ENCODE results near the gene SNRNP27. TPM values are rescaled to one million over a fixed set of nuclear protein-coding genes. Genes with fewer than 3 reads are reported as not detected.

The SNRNP27 gene
- total and polyA plus RNA-seq, 9 donors: 31.6 to 69.0 (median 39.0) TPM

GRCh38 chr2:69943000-69943842, 49.5 kb downstream of the SNRNP27 start:
- Histone ChIP-seq H3K36me3 (no peaks in the 10 kb centered on the region), H3K27me3 (no peaks in the 10 kb centered on the region), H3K9me3 (no peaks in the 10 kb centered on the region), H3K4me3 (no peak overlapping the region), H3K4me1 (ENCODE audit: insufficient read depth) (no peaks in the 10 kb centered on the region), H3K27ac (no peak overlapping the region)
- WGBS, 3 donors: 89 to 93% (median 90%) methylated on average over 11 of the region's 11 CpGs
- intact Hi-C loops (cut with DNase I): no loop called here
- DNase-seq: no peak
- TF ChIP-seq POLR2A (IDR thresholded peaks at IDR 0.05) (no peak), EP300 (IDR thresholded peaks at IDR 0.05) (no peak)
- TF ChIP-seq, protein P1, sequence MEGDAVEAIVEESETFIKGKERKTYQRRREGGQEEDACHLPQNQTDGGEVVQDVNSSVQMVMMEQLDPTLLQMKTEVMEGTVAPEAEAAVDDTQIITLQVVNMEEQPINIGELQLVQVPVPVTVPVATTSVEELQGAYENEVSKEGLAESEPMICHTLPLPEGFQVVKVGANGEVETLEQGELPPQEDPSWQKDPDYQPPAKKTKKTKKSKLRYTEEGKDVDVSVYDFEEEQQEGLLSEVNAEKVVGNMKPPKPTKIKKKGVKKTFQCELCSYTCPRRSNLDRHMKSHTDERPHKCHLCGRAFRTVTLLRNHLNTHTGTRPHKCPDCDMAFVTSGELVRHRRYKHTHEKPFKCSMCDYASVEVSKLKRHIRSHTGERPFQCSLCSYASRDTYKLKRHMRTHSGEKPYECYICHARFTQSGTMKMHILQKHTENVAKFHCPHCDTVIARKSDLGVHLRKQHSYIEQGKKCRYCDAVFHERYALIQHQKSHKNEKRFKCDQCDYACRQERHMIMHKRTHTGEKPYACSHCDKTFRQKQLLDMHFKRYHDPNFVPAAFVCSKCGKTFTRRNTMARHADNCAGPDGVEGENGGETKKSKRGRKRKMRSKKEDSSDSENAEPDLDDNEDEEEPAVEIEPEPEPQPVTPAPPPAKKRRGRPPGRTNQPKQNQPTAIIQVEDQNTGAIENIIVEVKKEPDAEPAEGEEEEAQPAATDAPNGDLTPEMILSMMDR (IDR thresholded peaks at IDR 0.05): no peak

GRCh38 chr2:69943843-69944525, 50.2 kb downstream of the SNRNP27 start:
- 85 to 88% (median 86%) methylated on average over 9 of the region's 9 CpGs for WGBS, 3 donors
- no peaks in the 10 kb centered on the region for H3K27me3 ChIP-seq
- H3K9me3 ChIP-seq: no peaks in the 10 kb centered on the region
- H3K4me3 ChIP-seq: no peak overlapping the region
- no peak for TF ChIP-seq POLR2A (IDR thresholded peaks at IDR 0.05)
- TF ChIP-seq, protein P1 (IDR thresholded peaks at IDR 0.05): no peak
- TF ChIP-seq EP300 (IDR thresholded peaks at IDR 0.05): no peak
- intact Hi-C loops (cut with DNase I): no loop called here
- H3K36me3 ChIP-seq: no peaks in the 10 kb centered on the region
- DNase-seq: no peak
- no peak overlapping the region for H3K27ac ChIP-seq
- no peaks in the 10 kb centered on the region for H3K4me1 ChIP-seq (ENCODE audit: insufficient read depth)

- Histone ChIP-seq H3K9me3 (no peaks in the 10 kb centered on the region), H3K36me3 (no peaks in the 10 kb centered on the region), H3K27ac (no peak overlapping the region), H3K27me3 (no peaks in the 10 kb centered on the region), H3K4me1 (ENCODE audit: insufficient read depth) (no peaks in the 10 kb centered on the region), H3K4me3 (no peak overlapping the region)
- DNase-seq: no peak
- intact Hi-C loops (cut with DNase I): no loop called here
- TF ChIP-seq POLR2A (IDR thresholded peaks at IDR 0.05) (no peak), EP300 (IDR thresholded peaks at IDR 0.05) (no peak)
- TF ChIP-seq, protein P1 (IDR thresholded peaks at IDR 0.05): no peak
- 92 to 95% (median 94%) methylated on average over 7 of the region's 7 CpGs for WGBS, 3 donors
Measured at GRCh38 chr2:69944756-69945155, 51.0 kb downstream of the SNRNP27 start.

DNA sequence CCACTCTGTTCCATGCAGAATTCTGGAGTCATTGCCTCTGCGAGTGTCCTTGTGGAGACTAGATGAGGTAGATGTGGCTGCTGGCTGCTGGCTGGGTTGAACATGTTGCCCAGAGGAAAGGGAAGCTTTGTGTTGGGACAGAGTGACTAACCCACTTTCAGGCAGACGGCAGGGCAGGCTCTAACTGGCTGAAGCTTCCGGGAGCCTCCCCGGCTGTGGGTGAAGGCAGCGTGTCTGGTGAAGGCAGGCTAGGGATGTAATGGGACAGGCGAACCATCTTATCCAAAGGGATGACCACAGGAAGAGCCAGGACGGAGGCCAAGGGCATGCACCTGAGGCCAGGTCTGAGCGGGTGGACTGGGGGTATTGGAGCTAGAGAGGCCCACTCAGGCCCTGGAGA, 51.7 kb downstream of the SNRNP27 start:
- Histone ChIP-seq H3K9me3 (no peaks in the 10 kb centered on the region), H3K27ac (no peak overlapping the region), H3K36me3 (no peaks in the 10 kb centered on the region), H3K27me3 (no peaks in the 10 kb centered on the region), H3K4me1 (ENCODE audit: insufficient read depth) (no peaks in the 10 kb centered on the region), H3K4me3 (no peak overlapping the region)
- TF ChIP-seq POLR2A (IDR thresholded peaks at IDR 0.05) (no peak), EP300 (IDR thresholded peaks at IDR 0.05) (no peak)
- TF ChIP-seq, protein P1 (IDR thresholded peaks at IDR 0.05): no peak
- 93 to 98% (median 96%) methylated on average over 8 of the region's 8 CpGs for whole genome bisulfite sequencing, 3 donors
- intact Hi-C loops (cut with DNase I): no loop called here
- no peak for DNase-seq

Data from ovary (tissue), 9 donors.